Measurements from ENCODE around the gene DKK2.
A peak's percentile ranks its signal among the peaks of the same experiment; 100 is the strongest.

DKK2 gene

GRCh38 chr4:107035819-107036583 is at the start of gene DKK2:
Gene DKK2 (minus strand): TSS chr4:107036313. CDS start chr4:107035591, 722 bp downstream.
- Histone ChIP-seq H3K36me3 (ENCODE audit: insufficient read depth, low read depth, low read length) (no peaks in the 10 kb centered on the region), H3K4me1 (ENCODE audit: insufficient read depth, low read length) (peaks cover 7% of the 10 kb centered on the region), H3K9ac (ENCODE audit: low read depth, low read length) (no peak within 1 kb of the TSS), H3K27me3 (ENCODE audit: insufficient read depth, low read length) (peaks cover 67% of the 10 kb centered on the region), H3K27ac (ENCODE audit: low read length) (no peak within 1 kb of the TSS), H3K4me3 (ENCODE audit: low read length) (peak within 1 kb of the TSS; percentile 77), H3K9me3 (ENCODE audit: insufficient read depth, low read depth, low read length) (no peaks in the 10 kb centered on the region)

GRCh38 chr4:107077192-107077591 is 41.1 kb upstream of the DKK2 start:
- Histone ChIP-seq H3K36me3 (ENCODE audit: insufficient read depth, low read depth, low read length) (no peaks in the 10 kb centered on the region), H3K4me1 (ENCODE audit: insufficient read depth, low read length) (no peaks in the 10 kb centered on the region), H3K9ac (ENCODE audit: low read depth, low read length) (no peak overlapping the region), H3K9me3 (ENCODE audit: insufficient read depth, low read depth, low read length) (no peaks in the 10 kb centered on the region), H3K27me3 (ENCODE audit: insufficient read depth, low read length) (no peaks in the 10 kb centered on the region), H3K4me3 (ENCODE audit: low read length) (no peak overlapping the region), H3K27ac (ENCODE audit: low read length) (no peak overlapping the region)

- Histone ChIP-seq H3K36me3 (ENCODE audit: insufficient read depth, low read depth, low read length) (no peaks in the 10 kb centered on the region), H3K4me3 (ENCODE audit: low read length) (no peak overlapping the region), H3K9ac (ENCODE audit: low read depth, low read length) (no peak overlapping the region), H3K4me1 (ENCODE audit: insufficient read depth, low read length) (no peaks in the 10 kb centered on the region), H3K9me3 (ENCODE audit: insufficient read depth, low read depth, low read length) (no peaks in the 10 kb centered on the region), H3K27ac (ENCODE audit: low read length) (no peak overlapping the region), H3K27me3 (ENCODE audit: insufficient read depth, low read length) (no peaks in the 10 kb centered on the region)
These were observed 37.0 kb upstream of the DKK2 start for GRCh38 chr4:107072836-107073736.

- Histone ChIP-seq H3K9me3 (ENCODE audit: insufficient read depth, low read depth, low read length) (no peaks in the 10 kb centered on the region), H3K36me3 (ENCODE audit: insufficient read depth, low read depth, low read length) (no peaks in the 10 kb centered on the region), H3K4me3 (ENCODE audit: low read length) (no peak overlapping the region), H3K27me3 (ENCODE audit: insufficient read depth, low read length) (no peaks in the 10 kb centered on the region), H3K27ac (ENCODE audit: low read length) (no peak overlapping the region), H3K4me1 (ENCODE audit: insufficient read depth, low read length) (no peaks in the 10 kb centered on the region), H3K9ac (ENCODE audit: low read depth, low read length) (no peak overlapping the region)
These were observed 35.0 kb upstream of the DKK2 start for GRCh38 chr4:107071108-107071507.

- no peaks in the 10 kb centered on the region for H3K36me3 ChIP-seq (ENCODE audit: insufficient read depth, low read depth, low read length)
- no peak overlapping the region for H3K9ac ChIP-seq (ENCODE audit: low read depth, low read length)
- H3K4me3 ChIP-seq (ENCODE audit: low read length): no peak overlapping the region
- H3K4me1 ChIP-seq (ENCODE audit: insufficient read depth, low read length): no peaks in the 10 kb centered on the region
- H3K9me3 ChIP-seq (ENCODE audit: insufficient read depth, low read depth, low read length): no peaks in the 10 kb centered on the region
- H3K27ac ChIP-seq (ENCODE audit: low read length): no peak overlapping the region
- no peaks in the 10 kb centered on the region for H3K27me3 ChIP-seq (ENCODE audit: insufficient read depth, low read length)
These were observed 32.9 kb upstream of the DKK2 start for GRCh38 chr4:107069049-107069448.

GRCh38 chr4:107068116-107068515 is 32.0 kb upstream of the DKK2 start:
- Histone ChIP-seq H3K9me3 (ENCODE audit: insufficient read depth, low read depth, low read length) (no peaks in the 10 kb centered on the region), H3K27ac (ENCODE audit: low read length) (no peak overlapping the region), H3K36me3 (ENCODE audit: insufficient read depth, low read depth, low read length) (no peaks in the 10 kb centered on the region), H3K27me3 (ENCODE audit: insufficient read depth, low read length) (no peaks in the 10 kb centered on the region), H3K4me1 (ENCODE audit: insufficient read depth, low read length) (no peaks in the 10 kb centered on the region), H3K9ac (ENCODE audit: low read depth, low read length) (no peak overlapping the region), H3K4me3 (ENCODE audit: low read length) (no peak overlapping the region)

- H3K27me3 ChIP-seq (ENCODE audit: insufficient read depth, low read length): no peaks in the 10 kb centered on the region
- no peaks in the 10 kb centered on the region for H3K36me3 ChIP-seq (ENCODE audit: insufficient read depth, low read depth, low read length)
- H3K9ac ChIP-seq (ENCODE audit: low read depth, low read length): no peak overlapping the region
- H3K27ac ChIP-seq (ENCODE audit: low read length): no peak overlapping the region
- H3K4me1 ChIP-seq (ENCODE audit: insufficient read depth, low read length): no peaks in the 10 kb centered on the region
- H3K9me3 ChIP-seq (ENCODE audit: insufficient read depth, low read depth, low read length): no peaks in the 10 kb centered on the region
- H3K4me3 ChIP-seq (ENCODE audit: low read length): no peak overlapping the region
These were observed 30.5 kb upstream of the DKK2 start for GRCh38 chr4:107066621-107067020.

- H3K27ac ChIP-seq (ENCODE audit: low read length): no peak overlapping the region
- no peaks in the 10 kb centered on the region for H3K27me3 ChIP-seq (ENCODE audit: insufficient read depth, low read length)
These were observed 29.1 kb upstream of the DKK2 start for GRCh38 chr4:107065201-107065600.

GRCh38 chr4:107060388-107060787 is 24.3 kb upstream of the DKK2 start:
- Histone ChIP-seq H3K4me1 (ENCODE audit: insufficient read depth, low read length) (no peaks in the 10 kb centered on the region), H3K27me3 (ENCODE audit: insufficient read depth, low read length) (no peaks in the 10 kb centered on the region), H3K36me3 (ENCODE audit: insufficient read depth, low read depth, low read length) (no peaks in the 10 kb centered on the region), H3K9ac (ENCODE audit: low read depth, low read length) (no peak overlapping the region), H3K4me3 (ENCODE audit: low read length) (no peak overlapping the region), H3K27ac (ENCODE audit: low read length) (no peak overlapping the region), H3K9me3 (ENCODE audit: insufficient read depth, low read depth, low read length) (no peaks in the 10 kb centered on the region)

More at GRCh38 chr4:107065201-107065600, 29.1 kb upstream of the DKK2 start:
- Histone ChIP-seq H3K9ac (ENCODE audit: low read depth, low read length) (no peak overlapping the region), H3K9me3 (ENCODE audit: insufficient read depth, low read depth, low read length) (no peaks in the 10 kb centered on the region), H3K4me3 (ENCODE audit: low read length) (no peak overlapping the region), H3K4me1 (ENCODE audit: insufficient read depth, low read length) (no peaks in the 10 kb centered on the region), H3K36me3 (ENCODE audit: insufficient read depth, low read depth, low read length) (no peaks in the 10 kb centered on the region)

- H3K27ac ChIP-seq (ENCODE audit: low read length): no peak overlapping the region
- no peak overlapping the region for H3K4me3 ChIP-seq (ENCODE audit: low read length)
- H3K4me1 ChIP-seq (ENCODE audit: insufficient read depth, low read length): no peaks in the 10 kb centered on the region
- no peaks in the 10 kb centered on the region for H3K36me3 ChIP-seq (ENCODE audit: insufficient read depth, low read depth, low read length)
- no peak overlapping the region for H3K9ac ChIP-seq (ENCODE audit: low read depth, low read length)
- H3K9me3 ChIP-seq (ENCODE audit: insufficient read depth, low read depth, low read length): no peaks in the 10 kb centered on the region
- no peaks in the 10 kb centered on the region for H3K27me3 ChIP-seq (ENCODE audit: insufficient read depth, low read length)
These were observed 22.7 kb upstream of the DKK2 start for GRCh38 chr4:107058828-107059227.

GRCh38 chr4:107050525-107051135 is 14.5 kb upstream of the DKK2 start:
- no peak overlapping the region for H3K9ac ChIP-seq (ENCODE audit: low read depth, low read length)
- no peaks in the 10 kb centered on the region for H3K4me1 ChIP-seq (ENCODE audit: insufficient read depth, low read length)
- H3K27ac ChIP-seq (ENCODE audit: low read length): no peak overlapping the region
- H3K36me3 ChIP-seq (ENCODE audit: insufficient read depth, low read depth, low read length): no peaks in the 10 kb centered on the region
- H3K27me3 ChIP-seq (ENCODE audit: insufficient read depth, low read length): no peaks in the 10 kb centered on the region
- H3K4me3 ChIP-seq (ENCODE audit: low read length): no peak overlapping the region
- H3K9me3 ChIP-seq (ENCODE audit: insufficient read depth, low read depth, low read length): peaks cover 17% of the 10 kb centered on the region

Data from iPS-20b (cell line).